Fibroblast of lung (primary cell): ENCODE data around the gene DMXL1.

Experiments used
- EZH2 ChIP-seq: IDR thresholded peaks from 2 replicates; pipeline ENCODE4 v1.5.1; 2012; ENCODE audit warnings: low read length, control low read depth, mild to moderate bottlenecking; ENCODE audit errors: missing control alignments
- TF ChIP-seq, protein P1 (sequence below), 2 donors: IDR thresholded peaks in 1 of 2; conservative IDR thresholded peaks in 1 of 2; 1 replicate in 1 of 2; 2 replicates in 1 of 2; pipeline ENCODE4 v1.5.1; 2011 to 2012; ENCODE audit warnings: low read length in 2 of 2, control low read depth in 1 of 2, inconsistent platforms in 1 of 2, low read depth in 1 of 2, mild to moderate bottlenecking in 1 of 2

- TF ChIP-seq, protein P1, sequence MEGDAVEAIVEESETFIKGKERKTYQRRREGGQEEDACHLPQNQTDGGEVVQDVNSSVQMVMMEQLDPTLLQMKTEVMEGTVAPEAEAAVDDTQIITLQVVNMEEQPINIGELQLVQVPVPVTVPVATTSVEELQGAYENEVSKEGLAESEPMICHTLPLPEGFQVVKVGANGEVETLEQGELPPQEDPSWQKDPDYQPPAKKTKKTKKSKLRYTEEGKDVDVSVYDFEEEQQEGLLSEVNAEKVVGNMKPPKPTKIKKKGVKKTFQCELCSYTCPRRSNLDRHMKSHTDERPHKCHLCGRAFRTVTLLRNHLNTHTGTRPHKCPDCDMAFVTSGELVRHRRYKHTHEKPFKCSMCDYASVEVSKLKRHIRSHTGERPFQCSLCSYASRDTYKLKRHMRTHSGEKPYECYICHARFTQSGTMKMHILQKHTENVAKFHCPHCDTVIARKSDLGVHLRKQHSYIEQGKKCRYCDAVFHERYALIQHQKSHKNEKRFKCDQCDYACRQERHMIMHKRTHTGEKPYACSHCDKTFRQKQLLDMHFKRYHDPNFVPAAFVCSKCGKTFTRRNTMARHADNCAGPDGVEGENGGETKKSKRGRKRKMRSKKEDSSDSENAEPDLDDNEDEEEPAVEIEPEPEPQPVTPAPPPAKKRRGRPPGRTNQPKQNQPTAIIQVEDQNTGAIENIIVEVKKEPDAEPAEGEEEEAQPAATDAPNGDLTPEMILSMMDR (conservative IDR thresholded peaks at IDR 0.05 in 1 of 2, IDR thresholded peaks at IDR 0.05 in 1 of 2; ENCODE audit: low read depth in 1 of 2, low read length in 2 of 2): no peak
- TF ChIP-seq EZH2: no peak
These were observed 213.1 kb downstream of the DMXL1 start for GRCh38 chr5:119284031-119284430.
